A673 (cell line): ENCODE data around the gene GPR89B. TPM values are rescaled to one million over a fixed set of nuclear protein-coding genes. Genes with fewer than 3 reads are reported as not detected.
"Not testable (repeated sequence)": the region's sequence is repeated elsewhere in the genome, so short reads cannot be mapped to it uniquely, and the experiment has no call there.

Experiments
- BruUV-seq: library from RNA; stranded (reverse); fragments of 400-500 nt; replicated peaks from 2 replicates; lab custom pipeline; 2021; lab: Mats Ljungman, UMichigan
- CTCF ChIA-PET: fragments of 300-600 bp; sonication (Branson Sonifier 250); formaldehyde crosslinking; loops from one replicate; lab custom pipeline; 2022; ENCODE audit warnings: antibody characterized with exemption; lab: Charles Lee
- POLR2A ChIA-PET: fragments of 300-600 bp; sonication (Branson Sonifier 250); formaldehyde crosslinking; loops from one replicate; lab custom pipeline; 2022; ENCODE audit warnings: antibody characterized with exemption; ENCODE audit not compliant: low non-redundant PET; lab: Charles Lee
- DNase-seq: peaks from one replicate; pipeline ENCODE4 v3.0.0-alpha.2; 2015; ENCODE audit warnings: low spot score
- H3K27ac ChIP-seq: fragments of 200-600 bp; sonication (generic); 2 replicates; pipeline ENCODE4 v1.5.1; 2016; ENCODE audit warnings: mixed run types, low read depth, mild to moderate bottlenecking, mixed read lengths, antibody characterized with exemption, low read length; ENCODE audit not compliant: poor library complexity, severe bottlenecking
- H3K27me3 ChIP-seq: fragments of 200-600 bp; sonication (generic); replicated peaks from 2 replicates; pipeline ENCODE4 v1.6.1; 2017; ENCODE audit warnings: mixed run types, low read depth, mild to moderate bottlenecking, mixed read lengths, antibody characterized with exemption, low read length; ENCODE audit not compliant: insufficient read depth, poor library complexity
- H3K36me3 ChIP-seq: fragments of 200-600 bp; sonication (generic); 2 replicates; pipeline ENCODE4 v1.6.1; 2016; ENCODE audit warnings: mixed run types, mild to moderate bottlenecking, mixed read lengths, antibody characterized with exemption, low read length; ENCODE audit not compliant: insufficient read depth, poor library complexity, severe bottlenecking
- H3K4me1 ChIP-seq: fragments of 200-600 bp; sonication (generic); 2 replicates; pipeline ENCODE4 v1.6.1; 2017; ENCODE audit warnings: mixed run types, mild to moderate bottlenecking, mixed read lengths, antibody characterized with exemption, low read length; ENCODE audit not compliant: insufficient read depth, poor library complexity, severe bottlenecking
- H3K4me3 ChIP-seq: fragments of 200-600 bp; sonication (generic); 2 replicates; pipeline ENCODE4 v1.5.1; 2016; ENCODE audit warnings: low read depth, mixed run types, mild to moderate bottlenecking, mixed read lengths, low read length; ENCODE audit not compliant: poor library complexity, severe bottlenecking
- H3K9me3 ChIP-seq: fragments of 200-600 bp; sonication (generic); 2 replicates; pipeline ENCODE4 v1.6.1; 2016; ENCODE audit warnings: mixed run types, low read depth, mild to moderate bottlenecking, mixed read lengths, antibody characterized with exemption, low read length; ENCODE audit not compliant: poor library complexity, severe bottlenecking
- CTCF ChIP-seq: fragments of 300-800, 200-600 bp; sonication (generic); conservative IDR thresholded peaks from 2 replicates; pipeline ENCODE4 v1.5.1; 2017; ENCODE audit warnings: low read depth, mild to moderate bottlenecking, antibody characterized with exemption, low read length, moderate library complexity, mixed read lengths
- EZH2 ChIP-seq: fragments of 200-600 bp; sonication (generic); IDR thresholded peaks from 2 replicates; pipeline ENCODE4 v1.6.1; 2017; ENCODE audit warnings: borderline replicate concordance, low read depth, mild to moderate bottlenecking, mixed read lengths, antibody characterized with exemption, low read length; ENCODE audit not compliant: poor library complexity, severe bottlenecking
- intact Hi-C: fragments of 100-400 bp; cut with micrococcal nuclease; formaldehyde crosslinking; loops from one replicate; pipeline ENCODE4 v1.10.0; 2022; ENCODE audit not compliant: unreplicated experiment
- total RNA-seq: library from RNA; stranded (reverse); gene quantifications from 2 replicates; pipeline ENCODE4 v1.2.3, GENCODE V29; 2021

The GPR89B gene
- total RNA-seq, 1 experiment from 2014 or later = 11.5 TPM

- Histone ChIP-seq H3K4me3 (no peak overlapping the region), H3K9me3 (no peaks in the 10 kb centered on the region), H3K4me1 (no peaks in the 10 kb centered on the region), H3K36me3 (no peaks in the 10 kb centered on the region), H3K27me3 (no peaks in the 10 kb centered on the region), H3K27ac (no peak overlapping the region)
- no TSS peak for BruUV-seq
- no peak for DNase-seq
- intact Hi-C loops = no loop called here
- CTCF ChIA-PET = no interaction called here
- POLR2A ChIA-PET = no interaction called here
- no peak for TF ChIP-seq EZH2
- no peak for TF ChIP-seq CTCF
Measured at GRCh38 chr1:147919896-147920295, 8.3 kb upstream of the GPR89B start.

GRCh38 chr1:147924813-147925212 lies 3.4 kb upstream of the GPR89B start:
- no peak for TF ChIP-seq CTCF
- TF ChIP-seq EZH2 = no peak
- CTCF ChIA-PET = no interaction called here
- Histone ChIP-seq H3K27ac (no peak overlapping the region), H3K9me3 (no peaks in the 10 kb centered on the region), H3K36me3 (no peaks in the 10 kb centered on the region), H3K27me3 (no peaks in the 10 kb centered on the region), H3K4me1 (no peaks in the 10 kb centered on the region), H3K4me3 (no peak overlapping the region)
- intact Hi-C loops = no loop called here
- BruUV-seq = no TSS peak
- DNase-seq = no peak
- POLR2A ChIA-PET = no interaction called here

GRCh38 chr1:147927215-147927614 lies 1.0 kb upstream of the GPR89B start:
- H3K27ac ChIP-seq, H3K4me1 ChIP-seq, intact Hi-C loops, CTCF ChIA-PET, H3K36me3 ChIP-seq, POLR2A ChIA-PET, BruUV-seq, DNase-seq, H3K27me3 ChIP-seq, H3K9me3 ChIP-seq, H3K4me3 ChIP-seq: not testable (repeated sequence)

- intact Hi-C loops, H3K27me3 ChIP-seq, POLR2A ChIA-PET, H3K27ac ChIP-seq, H3K36me3 ChIP-seq, BruUV-seq, H3K9me3 ChIP-seq, H3K4me3 ChIP-seq, DNase-seq, CTCF ChIA-PET, H3K4me1 ChIP-seq: not testable (repeated sequence)
Measured at GRCh38 chr1:147927689-147928088, 531 bp upstream of the GPR89B start.

- DNase-seq, H3K27ac ChIP-seq, H3K4me3 ChIP-seq, H3K4me1 ChIP-seq, H3K36me3 ChIP-seq, H3K9me3 ChIP-seq, BruUV-seq, POLR2A ChIA-PET, CTCF ChIA-PET, H3K27me3 ChIP-seq, intact Hi-C loops: not testable (repeated sequence)
Measured at GRCh38 chr1:147931137-147931536, 2.9 kb downstream of the GPR89B start.

- DNase-seq, H3K9me3 ChIP-seq, BruUV-seq, CTCF ChIA-PET, POLR2A ChIA-PET, H3K27me3 ChIP-seq, H3K36me3 ChIP-seq, H3K4me1 ChIP-seq, H3K4me3 ChIP-seq, intact Hi-C loops, H3K27ac ChIP-seq: not testable (repeated sequence)
Measured at GRCh38 chr1:147935296-147935695, 7.1 kb downstream of the GPR89B start.
